SK-N-SH (cell line): ENCODE results near the gene LMTK2. TPM values are rescaled to one million over a fixed set of nuclear protein-coding genes. Genes with fewer than 3 reads are reported as not detected.

Source experiments
- CTCF ChIA-PET: fragments of 300-600, 350-600 bp; formaldehyde crosslinking; extraction: SDS; loops from one replicate; lab custom pipeline; 2021; lab: Yijun Ruan, JAX
- POLR2A ChIA-PET: fragments of 350-600 bp; sonication (Branson Sonifier 250); formaldehyde crosslinking; extraction: SDS; loops from one replicate; lab custom pipeline; 2020; ENCODE audit warnings: antibody characterized with exemption, inconsistent platforms; lab: Yijun Ruan, JAX
- DNase-seq: peaks from one replicate; pipeline ENCODE4 v3.0.0; 2012
- H2AFZ ChIP-seq: fragments of 200-600 bp; sonication (generic); 2 replicates; pipeline ENCODE4 v1.8.1; 2016; ENCODE audit warnings: antibody characterized with exemption, mild to moderate bottlenecking, low read depth
- H3F3A ChIP-seq: fragments of 200-600 bp; sonication (generic); replicated peaks from 2 replicates; pipeline ENCODE3; 2016; ENCODE audit warnings: antibody characterized with exemption, mild to moderate bottlenecking; ENCODE audit not compliant: insufficient read depth
- H3K27ac ChIP-seq, 2 experiments: fragments of 200-500 bp in 1 of 2; fragments of 200-600 bp in 1 of 2; sonication (Bioruptor generic) in 1 of 2; sonication (generic), shearing (Covaris generic) in 1 of 2; 2 replicates each; pipeline versions ENCODE4 v1.5.1 to v1.6.1; 2014 to 2016; ENCODE audit warnings: low read depth in 2 of 2, inconsistent platforms in 1 of 2, low read length in 1 of 2, mild to moderate bottlenecking in 1 of 2, mixed read lengths in 1 of 2
- H3K27me3 ChIP-seq: fragments of 200-600 bp; sonication (generic), shearing (Covaris generic); 2 replicates; pipeline ENCODE4 v1.6.1; 2016; ENCODE audit warnings: mixed run types; ENCODE audit not compliant: insufficient read depth
- H3K36me3 ChIP-seq, 2 experiments: fragments of 200-500 bp in 1 of 2; fragments of 200-600 bp in 1 of 2; sonication (Bioruptor generic) in 1 of 2; sonication (generic) in 1 of 2; replicated peaks in 1 of 2; 2 replicates each; pipeline versions ENCODE3 to v1.5.1; 2014 to 2016; ENCODE audit warnings: low read length in 1 of 2, mild to moderate bottlenecking in 1 of 2; ENCODE audit not compliant: insufficient read depth in 2 of 2, control insufficient read depth in 1 of 2
- H3K4me1 ChIP-seq, 2 experiments: fragments of 200-500 bp in 1 of 2; fragments of 200-600 bp in 1 of 2; sonication (Bioruptor generic) in 1 of 2; sonication (generic), shearing (Covaris generic) in 1 of 2; 2 replicates each; pipeline versions ENCODE4 v1.5.1 to v1.6.1; 2014 to 2016; ENCODE audit warnings: low read depth in 1 of 2, low read length in 1 of 2, mixed run types in 1 of 2; ENCODE audit not compliant: insufficient read depth in 2 of 2, control insufficient read depth in 1 of 2
- H3K4me2 ChIP-seq: fragments of 200-600 bp; sonication (generic), shearing (Covaris generic); 2 replicates; pipeline ENCODE4 v1.6.1; 2017; ENCODE audit warnings: mixed run types
- H3K4me3 ChIP-seq, 2 experiments: fragments of 200-500 bp in 1 of 2; fragments of 200-600 bp in 1 of 2; sonication (Bioruptor generic) in 1 of 2; sonication (generic), shearing (Covaris generic) in 1 of 2; 2 replicates each; pipeline versions ENCODE4 v1.5.1 to v1.8.1; 2014 to 2016; ENCODE audit warnings: low read depth in 2 of 2, inconsistent platforms in 1 of 2, low read length in 1 of 2, mild to moderate bottlenecking in 1 of 2, mixed read lengths in 1 of 2, moderate library complexity in 1 of 2
- H3K79me2 ChIP-seq: fragments of 200-600 bp; sonication (generic); 2 replicates; pipeline ENCODE4 v1.8.1; 2017; ENCODE audit warnings: mild to moderate bottlenecking; ENCODE audit not compliant: insufficient read depth
- H3K9ac ChIP-seq: fragments of 200-600 bp; sonication (generic); 2 replicates; pipeline ENCODE4 v1.6.1; 2017; ENCODE audit warnings: mixed run types
- H3K9me2 ChIP-seq: fragments of 200-600 bp; sonication (generic); 2 replicates; pipeline ENCODE4 v1.6.1; 2017; ENCODE audit warnings: mixed run types
- H3K9me3 ChIP-seq: fragments of 200-600 bp; sonication (generic); 2 replicates; pipeline ENCODE4 v1.6.1; 2017; ENCODE audit warnings: mixed run types, mild to moderate bottlenecking, moderate library complexity
- H4K20me1 ChIP-seq: fragments of 200-600 bp; sonication (generic); 2 replicates; pipeline ENCODE4 v1.6.1; 2017; ENCODE audit warnings: mild to moderate bottlenecking, mixed run types; ENCODE audit not compliant: insufficient read depth
- CHD2 ChIP-seq: fragments of 150-350 bp; IDR thresholded peaks from 2 replicates; pipeline ENCODE4 v1.6.1; 2018; ENCODE audit warnings: low read length; ENCODE audit not compliant: partially characterized antibody
- EP300 ChIP-seq, 2 experiments: IDR thresholded peaks; 2 replicates each; pipeline versions ENCODE4 v1.4.0 to v1.6.1; 2012; ENCODE audit warnings: borderline replicate concordance in 1 of 2, low read depth in 1 of 2, low read length in 1 of 2
- FOXJ3 ChIP-seq: sonication (generic); formaldehyde crosslinking; IDR thresholded peaks from 2 replicates; pipeline ENCODE4 v1.5.1; 2020; ENCODE audit warnings: mild to moderate bottlenecking, missing genetic modification reagents
- FOXM1 ChIP-seq: IDR thresholded peaks from 2 replicates; pipeline ENCODE4 v1.4.0; 2012; ENCODE audit warnings: low read depth, mild to moderate bottlenecking
- GATA2 ChIP-seq: sonication (generic); formaldehyde crosslinking; IDR thresholded peaks from 2 replicates; pipeline ENCODE4 v1.5.0; 2020; ENCODE audit warnings: mild to moderate bottlenecking, missing genetic modification reagents
- JUND ChIP-seq: IDR thresholded peaks from 2 replicates; pipeline ENCODE4 v1.4.0; 2012
- POLR2AphosphoS5 ChIP-seq: IDR thresholded peaks from 2 replicates; pipeline ENCODE4 v1.6.1; 2012; ENCODE audit warnings: low read depth, low read length
- RCOR1 ChIP-seq: fragments of 150-350 bp; IDR thresholded peaks from 2 replicates; pipeline ENCODE4 v1.6.1; 2017; ENCODE audit warnings: antibody characterized with exemption, low read length
- RFX5 ChIP-seq: IDR thresholded peaks from 2 replicates; pipeline ENCODE4 v1.6.1; 2012; ENCODE audit warnings: mild to moderate bottlenecking, improper control_type of control experiment, low read length
- SIN3A ChIP-seq: IDR thresholded peaks from 2 replicates; pipeline ENCODE4 v1.6.1; 2012; ENCODE audit warnings: low read depth, mild to moderate bottlenecking, low read length, moderate library complexity, borderline replicate concordance
- TCF12 ChIP-seq: IDR thresholded peaks from 2 replicates; pipeline ENCODE4 v1.4.0; 2012
- WGBS: methylation state at CpG from one replicate; pipeline ENCODE4 v1.1.6; 2017; ENCODE audit warnings: low lambda C conversion rate; 5-methylcytosine and 5-hydroxymethylcytosine counted together
- polyA plus RNA-seq, 3 experiments: library from polyadenylated mRNA; depleted of rRNA; stranded (reverse); fragments of >200 nt; gene quantifications; 2 replicates each; pipeline ENCODE4 v1.2.3, GENCODE V29; 2012
- TF ChIP-seq, protein P1 (sequence below): fragments of 150-350 bp; IDR thresholded peaks from 2 replicates; pipeline ENCODE4 v1.6.1; 2017; ENCODE audit warnings: antibody characterized with exemption, low read length, low read depth, borderline replicate concordance
- TF ChIP-seq, protein P2 (sequence below): IDR thresholded peaks from 2 replicates; pipeline ENCODE4 v1.4.0; 2012; ENCODE audit warnings: low read depth, borderline replicate concordance
- TF ChIP-seq, protein P3 (sequence below): IDR thresholded peaks from 2 replicates; pipeline ENCODE4 v1.4.0; 2012; ENCODE audit warnings: low read depth
- TF ChIP-seq, protein P4 (sequence below): IDR thresholded peaks from 2 replicates; pipeline ENCODE4 v1.6.1; 2012; ENCODE audit warnings: mild to moderate bottlenecking, low read depth, low read length, moderate library complexity
- TF ChIP-seq, protein P5 (sequence below): IDR thresholded peaks from 2 replicates; pipeline ENCODE4 v1.4.0; 2012; ENCODE audit warnings: low read depth, borderline replicate concordance
- TF ChIP-seq, protein P6 (sequence below): fragments of 150-350 bp; IDR thresholded peaks from 2 replicates; pipeline ENCODE4 v1.6.1; 2016; ENCODE audit warnings: mild to moderate bottlenecking, low read depth, low read length

Gene LMTK2
- polyA plus RNA-seq, 1 of the 3 experiments (the other 2 are of a cell fraction): 9.0 TPM

DNA sequence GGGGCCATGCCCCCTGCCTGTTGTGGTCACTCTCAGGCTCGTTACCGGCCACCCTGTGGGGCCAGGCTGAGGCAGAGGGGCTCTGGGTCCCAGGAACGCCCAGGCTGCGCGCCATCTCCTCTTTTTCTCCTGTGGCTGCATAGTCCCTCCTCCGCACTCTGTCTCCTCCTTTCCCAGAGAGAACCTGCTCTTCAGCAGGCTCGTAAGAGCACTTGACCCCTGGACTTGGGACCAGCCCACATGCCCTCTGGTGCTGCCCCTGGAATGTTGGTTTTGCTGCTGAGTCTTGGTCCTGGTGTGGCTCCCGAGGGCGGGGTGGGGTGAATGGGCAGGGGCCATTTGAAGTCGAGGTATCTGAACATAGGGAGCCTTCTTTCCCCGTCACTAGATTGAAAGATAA is 98.0 kb downstream of the LMTK2 start:
- H3K27ac ChIP-seq: no peak overlapping the region
- H3K4me1 ChIP-seq: no peaks in the 10 kb centered on the region
- no peak for DNase-seq
- no peak overlapping the region for H2AFZ ChIP-seq
- TF ChIP-seq FOXM1: no peak
- no peak for TF ChIP-seq FOXJ3 (CRISPR knock-in tag)
- no peak for TF ChIP-seq TCF12
- TF ChIP-seq RFX5: no peak
- no peak for TF ChIP-seq RCOR1
- no peaks in the 10 kb centered on the region; the same call in 1 of the 2 replicates for H3K79me2 ChIP-seq
- peaks cover 3 to 33% of the 10 kb centered on the region in 2 experiments for H3K36me3 ChIP-seq
- 88% methylated on average over 11 of the region's 11 CpGs for WGBS
- H3K4me3 ChIP-seq: no peak overlapping the region
- no peak overlapping the region for H3K4me2 ChIP-seq
- ChIA-PET CTCF (interaction anchor here (1.6 kb wide), 1 partner anchor 183 kb away, joined by 4 read pairs; no protein-coding TSS in a partner anchor), POLR2A (no interaction called here)
- H4K20me1 ChIP-seq: no peaks in the 10 kb centered on the region
- no peak overlapping the region for H3K9ac ChIP-seq
- H3K9me2 ChIP-seq: no peaks in the 10 kb centered on the region
- no peaks in the 10 kb centered on the region for H3K27me3 ChIP-seq
- H3F3A ChIP-seq: no peaks in the 10 kb centered on the region
- no peaks in the 10 kb centered on the region for H3K9me3 ChIP-seq

DNA sequence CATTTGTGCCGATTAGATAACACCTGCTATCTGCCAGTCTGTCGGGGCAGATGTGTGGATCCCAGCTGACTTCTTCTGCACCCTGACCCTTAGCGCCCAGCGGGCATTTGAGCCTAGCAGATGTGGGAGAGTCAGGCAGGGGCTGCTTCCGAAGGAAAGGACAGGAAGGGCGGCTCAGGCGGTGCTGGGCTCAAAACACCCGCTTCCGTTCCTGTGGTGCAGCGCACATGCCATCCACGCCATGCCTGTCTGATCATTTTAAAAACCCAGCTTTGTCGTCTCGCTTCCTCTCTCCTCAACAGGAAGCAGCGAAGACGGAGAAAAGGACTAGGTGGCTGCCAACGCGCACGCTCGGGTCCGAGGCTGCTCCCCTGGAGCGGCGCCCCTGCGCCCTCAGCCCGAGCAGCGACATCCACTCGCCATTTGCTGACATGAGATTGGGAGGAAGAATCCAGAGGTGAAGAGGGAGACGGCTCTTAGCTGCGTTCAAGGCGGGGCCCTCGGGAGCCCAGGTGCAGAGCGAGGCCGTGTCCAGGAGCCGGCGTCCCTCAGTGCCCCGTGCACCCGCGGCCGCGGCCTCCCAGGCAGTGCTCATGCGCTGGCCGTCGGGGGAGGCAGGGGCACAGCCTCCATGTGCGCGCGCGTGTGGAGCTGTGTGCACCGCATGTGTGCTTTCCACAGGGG is 98.6 kb downstream of the LMTK2 start:
- CTCF ChIA-PET: interaction anchor here (0.8 kb wide), 1 partner anchor 18 kb away, joined by 3 read pairs; no protein-coding TSS in a partner anchor
- TF ChIP-seq GATA2 (no peak), RFX5 (no peak), CHD2 (no peak), POLR2AphosphoS5 (no peak), SIN3A (no peak), TCF12 (no peak), FOXJ3 (CRISPR knock-in tag) (no peak), JUND (no peak), EP300 (IDR thresholded peaks at IDR 0.05; ENCODE audit: borderline replicate concordance in 1 of 2, low read depth in 1 of 2, low read length in 1 of 2) (no peak)
- TF ChIP-seq, protein P1, sequence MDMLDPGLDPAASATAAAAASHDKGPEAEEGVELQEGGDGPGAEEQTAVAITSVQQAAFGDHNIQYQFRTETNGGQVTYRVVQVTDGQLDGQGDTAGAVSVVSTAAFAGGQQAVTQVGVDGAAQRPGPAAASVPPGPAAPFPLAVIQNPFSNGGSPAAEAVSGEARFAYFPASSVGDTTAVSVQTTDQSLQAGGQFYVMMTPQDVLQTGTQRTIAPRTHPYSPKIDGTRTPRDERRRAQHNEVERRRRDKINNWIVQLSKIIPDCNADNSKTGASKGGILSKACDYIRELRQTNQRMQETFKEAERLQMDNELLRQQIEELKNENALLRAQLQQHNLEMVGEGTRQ: no peak
- TF ChIP-seq, protein P2, sequence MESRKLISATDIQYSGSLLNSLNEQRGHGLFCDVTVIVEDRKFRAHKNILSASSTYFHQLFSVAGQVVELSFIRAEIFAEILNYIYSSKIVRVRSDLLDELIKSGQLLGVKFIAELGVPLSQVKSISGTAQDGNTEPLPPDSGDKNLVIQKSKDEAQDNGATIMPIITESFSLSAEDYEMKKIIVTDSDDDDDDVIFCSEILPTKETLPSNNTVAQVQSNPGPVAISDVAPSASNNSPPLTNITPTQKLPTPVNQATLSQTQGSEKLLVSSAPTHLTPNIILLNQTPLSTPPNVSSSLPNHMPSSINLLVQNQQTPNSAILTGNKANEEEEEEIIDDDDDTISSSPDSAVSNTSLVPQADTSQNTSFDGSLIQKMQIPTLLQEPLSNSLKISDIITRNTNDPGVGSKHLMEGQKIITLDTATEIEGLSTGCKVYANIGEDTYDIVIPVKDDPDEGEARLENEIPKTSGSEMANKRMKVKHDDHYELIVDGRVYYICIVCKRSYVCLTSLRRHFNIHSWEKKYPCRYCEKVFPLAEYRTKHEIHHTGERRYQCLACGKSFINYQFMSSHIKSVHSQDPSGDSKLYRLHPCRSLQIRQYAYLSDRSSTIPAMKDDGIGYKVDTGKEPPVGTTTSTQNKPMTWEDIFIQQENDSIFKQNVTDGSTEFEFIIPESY: no peak
- TF ChIP-seq, protein P3, sequence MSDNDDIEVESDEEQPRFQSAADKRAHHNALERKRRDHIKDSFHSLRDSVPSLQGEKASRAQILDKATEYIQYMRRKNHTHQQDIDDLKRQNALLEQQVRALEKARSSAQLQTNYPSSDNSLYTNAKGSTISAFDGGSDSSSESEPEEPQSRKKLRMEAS: no peak
- TF ChIP-seq, protein P4, sequence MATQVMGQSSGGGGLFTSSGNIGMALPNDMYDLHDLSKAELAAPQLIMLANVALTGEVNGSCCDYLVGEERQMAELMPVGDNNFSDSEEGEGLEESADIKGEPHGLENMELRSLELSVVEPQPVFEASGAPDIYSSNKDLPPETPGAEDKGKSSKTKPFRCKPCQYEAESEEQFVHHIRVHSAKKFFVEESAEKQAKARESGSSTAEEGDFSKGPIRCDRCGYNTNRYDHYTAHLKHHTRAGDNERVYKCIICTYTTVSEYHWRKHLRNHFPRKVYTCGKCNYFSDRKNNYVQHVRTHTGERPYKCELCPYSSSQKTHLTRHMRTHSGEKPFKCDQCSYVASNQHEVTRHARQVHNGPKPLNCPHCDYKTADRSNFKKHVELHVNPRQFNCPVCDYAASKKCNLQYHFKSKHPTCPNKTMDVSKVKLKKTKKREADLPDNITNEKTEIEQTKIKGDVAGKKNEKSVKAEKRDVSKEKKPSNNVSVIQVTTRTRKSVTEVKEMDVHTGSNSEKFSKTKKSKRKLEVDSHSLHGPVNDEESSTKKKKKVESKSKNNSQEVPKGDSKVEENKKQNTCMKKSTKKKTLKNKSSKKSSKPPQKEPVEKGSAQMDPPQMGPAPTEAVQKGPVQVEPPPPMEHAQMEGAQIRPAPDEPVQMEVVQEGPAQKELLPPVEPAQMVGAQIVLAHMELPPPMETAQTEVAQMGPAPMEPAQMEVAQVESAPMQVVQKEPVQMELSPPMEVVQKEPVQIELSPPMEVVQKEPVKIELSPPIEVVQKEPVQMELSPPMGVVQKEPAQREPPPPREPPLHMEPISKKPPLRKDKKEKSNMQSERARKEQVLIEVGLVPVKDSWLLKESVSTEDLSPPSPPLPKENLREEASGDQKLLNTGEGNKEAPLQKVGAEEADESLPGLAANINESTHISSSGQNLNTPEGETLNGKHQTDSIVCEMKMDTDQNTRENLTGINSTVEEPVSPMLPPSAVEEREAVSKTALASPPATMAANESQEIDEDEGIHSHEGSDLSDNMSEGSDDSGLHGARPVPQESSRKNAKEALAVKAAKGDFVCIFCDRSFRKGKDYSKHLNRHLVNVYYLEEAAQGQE: no peak
- TF ChIP-seq, protein P5, sequence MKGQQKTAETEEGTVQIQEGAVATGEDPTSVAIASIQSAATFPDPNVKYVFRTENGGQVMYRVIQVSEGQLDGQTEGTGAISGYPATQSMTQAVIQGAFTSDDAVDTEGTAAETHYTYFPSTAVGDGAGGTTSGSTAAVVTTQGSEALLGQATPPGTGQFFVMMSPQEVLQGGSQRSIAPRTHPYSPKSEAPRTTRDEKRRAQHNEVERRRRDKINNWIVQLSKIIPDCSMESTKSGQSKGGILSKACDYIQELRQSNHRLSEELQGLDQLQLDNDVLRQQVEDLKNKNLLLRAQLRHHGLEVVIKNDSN: no peak
- TF ChIP-seq, protein P6, sequence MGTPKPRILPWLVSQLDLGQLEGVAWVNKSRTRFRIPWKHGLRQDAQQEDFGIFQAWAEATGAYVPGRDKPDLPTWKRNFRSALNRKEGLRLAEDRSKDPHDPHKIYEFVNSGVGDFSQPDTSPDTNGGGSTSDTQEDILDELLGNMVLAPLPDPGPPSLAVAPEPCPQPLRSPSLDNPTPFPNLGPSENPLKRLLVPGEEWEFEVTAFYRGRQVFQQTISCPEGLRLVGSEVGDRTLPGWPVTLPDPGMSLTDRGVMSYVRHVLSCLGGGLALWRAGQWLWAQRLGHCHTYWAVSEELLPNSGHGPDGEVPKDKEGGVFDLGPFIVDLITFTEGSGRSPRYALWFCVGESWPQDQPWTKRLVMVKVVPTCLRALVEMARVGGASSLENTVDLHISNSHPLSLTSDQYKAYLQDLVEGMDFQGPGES: no peak

More for the DNA sequence above, 98.6 kb downstream of the LMTK2 start:
- no peak overlapping the region for H3K9ac ChIP-seq
- H3K4me2 ChIP-seq: no peak overlapping the region
- H3K27me3 ChIP-seq: no peaks in the 10 kb centered on the region
- H3K79me2 ChIP-seq: no peaks in the 10 kb centered on the region; the same call in 1 of the 2 replicates
- H3K9me3 ChIP-seq: no peaks in the 10 kb centered on the region
- no peak overlapping the region for H3K4me3 ChIP-seq
- no peaks in the 10 kb centered on the region for H3K9me2 ChIP-seq
- no peak overlapping the region for H3K27ac ChIP-seq
- no peaks in the 10 kb centered on the region for H4K20me1 ChIP-seq
- POLR2A ChIA-PET: no interaction called here
- no peaks in the 10 kb centered on the region for H3F3A ChIP-seq
- H3K36me3 ChIP-seq: peaks cover 0 to 33% of the 10 kb centered on the region in 2 experiments
- DNase-seq: no peak
- H2AFZ ChIP-seq: no peak overlapping the region
- 98% methylated on average over 37 of the region's 47 CpGs for WGBS
- H3K4me1 ChIP-seq: no peaks in the 10 kb centered on the region
